Heart left ventricle (tissue), 13 donors: ENCODE data around the gene FFAR4.

Source experiments
- CTCF ChIP-seq, 12 donors: fragments of 200-600 bp; sonication (generic) in 4 of 12; IDR thresholded peaks; one replicate each; pipeline versions ENCODE4 v1.5.0 to v1.8.0; 2018 to 2022; ENCODE audit warnings: antibody characterized with exemption in 12 of 12, mild to moderate bottlenecking in 5 of 12
- POLR2A ChIP-seq, 2 donors: fragments of 450-650 bp; IDR thresholded peaks; one replicate each; pipeline ENCODE4 v1.6.1; 2017; ENCODE audit warnings: antibody characterized with exemption in 2 of 2, mild to moderate bottlenecking in 2 of 2, moderate library complexity in 2 of 2
- donor health status: ischemic (EF 13 %, LVEDD 7.1; RV severe dilation, severe dysfunction).
- donor health status: DM: no; HTN: yes; CAD: no.
- donor health status: DM: no; HTN: no; CAD: no.
- donor health status: ischemic (EF 25% LVEDD 6.9; RV normal size, moderate dysfunction).
- donor health status: ischemic (EF 25% LVEDD 5.7; RV mildly dilated, moderate dysfunction).
- donor health status: ischemic (EF 35%, LVEDD 5.7; RV mildly dilated, moderate dysfunction).
- donor health status: nonischemic (EF 11% LVEDD 7.7; RV severe dilation, severe dysfunction).
- donor health status: DM: yes; HTN: yes; CAD: no.
- donor health status: PGD.
- donor health status: ischemic (EF 29% LVEDD 5.4; RV normal size, mild dysfunction).
- donor health status: nonischemic (EF 23%, LVEDD 6.1; RV moderate dilation, normal function).

GRCh38 chr10:93548376-93549071 is 17.9 kb upstream of the FFAR4 start:
- no peak for TF ChIP-seq CTCF (IDR thresholded peaks at IDR 0.05)
- no peak for TF ChIP-seq POLR2A (IDR thresholded peaks at IDR 0.05)
